Putamen (tissue), 1 donor: ENCODE results near the gene NRIP1.
"Not testable (repeated sequence)": the region's sequence is repeated elsewhere in the genome, so short reads cannot be mapped to it uniquely, and the experiment has no call there.

Source experiments
- DNase-seq: peaks from one replicate; pipeline ENCODE4 v3.0.0-alpha.2; 2016; ENCODE audit warnings: low spot score

Gene NRIP1

DNA sequence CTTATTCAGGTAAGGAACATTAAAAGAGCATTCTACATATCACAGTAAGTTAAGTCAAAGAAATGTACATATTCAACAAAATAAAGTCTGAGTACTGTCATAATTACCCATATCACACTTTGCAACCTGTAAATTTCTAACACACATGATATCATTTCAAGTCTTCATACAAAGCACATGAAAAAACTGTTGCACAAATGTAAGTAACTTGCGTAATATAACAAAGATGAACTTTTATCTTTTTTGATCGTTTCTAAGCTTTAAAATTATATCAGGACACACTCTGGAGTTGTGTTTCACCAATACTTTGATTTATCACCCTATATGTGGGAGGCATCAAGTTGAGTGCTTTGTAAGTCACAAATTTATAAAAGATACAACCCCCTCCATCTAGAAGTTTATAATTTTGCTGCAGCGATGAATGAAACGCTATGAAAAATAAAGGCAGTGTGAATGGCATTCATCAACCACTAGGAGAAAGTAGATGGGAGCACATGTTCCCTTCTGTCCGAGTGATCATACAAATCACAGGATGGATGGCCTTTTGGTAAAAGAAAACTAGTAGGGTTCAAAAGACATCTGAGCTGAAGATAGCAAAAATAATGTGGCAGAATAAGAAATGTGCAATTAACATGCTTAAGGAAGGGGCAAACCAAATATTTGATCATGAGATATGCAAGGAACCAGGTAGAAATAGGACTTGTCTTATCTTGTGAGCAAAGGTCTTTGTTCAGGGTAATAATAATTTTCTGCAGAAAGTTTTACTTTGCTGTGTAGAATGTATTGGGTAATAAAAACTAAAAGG is 27.5 kb downstream of the NRIP1 start:
- DNase-seq: no peak

DNA sequence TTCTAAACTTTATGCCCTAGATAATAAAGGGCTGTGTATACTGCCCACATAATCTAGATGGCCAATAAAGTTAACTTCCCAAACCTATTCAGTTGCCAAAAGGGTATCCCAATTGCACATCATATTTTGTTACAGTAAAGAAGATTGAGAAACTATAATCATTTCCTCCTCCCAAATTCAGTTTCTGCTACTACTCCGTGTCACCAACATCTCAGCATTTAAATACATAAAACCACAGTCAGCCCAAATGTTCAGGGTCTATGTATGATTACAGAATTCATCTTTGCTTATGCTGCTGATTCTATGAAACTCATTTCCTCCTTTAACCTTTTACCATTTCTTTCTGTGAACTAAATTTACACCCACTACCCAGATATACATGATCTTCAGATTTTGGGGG is 28.6 kb downstream of the NRIP1 start:
- DNase-seq: no peak

DNA sequence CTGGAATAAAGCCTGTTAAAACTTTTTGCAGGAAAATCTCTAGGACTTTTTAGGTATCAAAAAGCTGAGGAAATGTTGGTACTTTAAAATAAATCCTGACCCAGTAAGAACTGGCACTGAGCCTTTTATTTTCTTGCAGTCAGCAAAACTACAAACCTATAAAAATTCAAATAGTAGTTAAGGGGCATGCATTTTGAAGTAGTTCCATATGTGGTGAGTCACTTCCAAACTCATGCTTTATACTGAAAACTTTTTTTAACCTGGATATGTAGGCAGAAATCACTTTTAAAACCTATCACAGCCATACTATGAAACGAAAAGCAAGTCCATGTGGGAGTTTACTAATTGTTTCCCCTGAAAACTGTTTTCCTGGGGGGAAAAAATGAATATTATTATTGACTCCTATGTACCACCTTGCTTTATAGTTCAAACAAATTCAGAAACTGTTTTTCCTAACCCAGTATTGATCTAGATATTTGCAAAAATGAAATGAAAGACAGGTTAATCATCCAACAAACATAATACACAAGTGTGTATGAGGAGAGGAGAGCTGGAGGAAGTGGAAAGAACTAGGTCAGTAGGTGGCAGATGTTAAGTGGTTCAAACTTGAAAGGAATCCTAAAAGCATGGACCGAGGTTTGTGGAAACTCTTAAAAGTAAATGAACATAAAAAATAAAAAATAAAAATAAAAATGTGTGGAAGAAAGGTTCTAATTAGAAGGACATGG is 30.5 kb downstream of the NRIP1 start:
- no peak for DNase-seq

DNA sequence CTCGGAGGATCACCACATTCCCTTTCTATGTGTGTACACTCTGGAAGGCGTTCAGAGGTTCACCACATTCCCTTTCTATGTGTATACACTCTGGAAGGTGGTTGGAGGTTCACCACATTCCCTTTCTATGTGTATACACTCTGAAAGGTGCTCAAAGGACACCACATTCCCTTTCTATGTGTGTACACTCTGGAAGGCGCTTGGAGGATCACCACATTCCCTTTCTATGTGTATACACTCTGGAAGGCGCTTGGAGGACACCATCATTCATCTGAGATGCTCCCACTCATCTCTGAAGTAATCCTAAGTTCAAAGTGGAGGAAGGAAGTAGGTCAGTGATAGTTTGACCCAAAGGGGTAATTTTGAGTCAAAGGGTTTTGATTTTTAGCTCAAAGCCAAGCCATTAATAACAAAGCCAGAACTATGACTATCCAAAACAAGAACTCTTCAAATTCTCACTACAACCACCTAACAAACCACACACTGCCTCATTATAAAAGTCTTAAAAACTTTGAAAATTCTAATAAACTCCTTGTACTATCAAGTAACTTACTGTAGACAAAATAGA is 32.9 kb downstream of the NRIP1 start:
- DNase-seq: no peak

DNA sequence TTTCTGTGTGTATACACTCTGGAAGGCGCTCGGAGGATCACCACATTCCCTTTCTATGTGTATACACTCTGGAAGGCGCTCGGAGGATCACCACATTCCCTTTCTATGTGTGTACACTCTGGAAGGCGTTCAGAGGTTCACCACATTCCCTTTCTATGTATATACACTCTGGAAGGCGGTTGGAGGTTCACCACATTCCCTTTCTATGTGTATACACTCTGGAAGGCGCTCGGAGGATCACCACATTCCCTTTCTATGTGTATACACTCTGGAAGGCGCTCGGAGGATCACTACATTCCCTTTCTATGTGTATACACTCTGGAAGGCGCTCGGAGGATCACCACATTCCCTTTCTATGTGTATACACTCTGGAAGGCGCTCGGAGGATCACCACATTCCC is 33.4 kb downstream of the NRIP1 start:
- DNase-seq: not testable (repeated sequence)

DNA sequence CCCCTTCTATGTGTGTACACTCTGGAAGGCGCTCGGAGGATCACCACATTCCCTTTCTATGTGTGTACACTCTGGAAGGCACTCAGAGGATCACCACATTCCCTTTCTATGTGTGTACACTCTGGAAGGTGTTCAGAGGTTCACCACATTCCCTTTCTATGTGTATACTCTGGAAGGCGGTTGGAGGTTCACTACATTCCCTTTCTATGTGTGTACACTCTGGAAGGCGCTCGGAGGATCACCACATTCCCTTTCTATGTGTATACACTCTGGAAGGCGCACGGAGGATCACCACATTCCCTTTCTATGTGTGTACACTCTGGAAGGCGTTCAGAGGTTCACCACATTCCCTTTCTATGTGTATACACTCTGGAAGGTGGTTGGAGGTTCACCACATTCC is 33.9 kb downstream of the NRIP1 start:
- not testable (repeated sequence) for DNase-seq

DNA sequence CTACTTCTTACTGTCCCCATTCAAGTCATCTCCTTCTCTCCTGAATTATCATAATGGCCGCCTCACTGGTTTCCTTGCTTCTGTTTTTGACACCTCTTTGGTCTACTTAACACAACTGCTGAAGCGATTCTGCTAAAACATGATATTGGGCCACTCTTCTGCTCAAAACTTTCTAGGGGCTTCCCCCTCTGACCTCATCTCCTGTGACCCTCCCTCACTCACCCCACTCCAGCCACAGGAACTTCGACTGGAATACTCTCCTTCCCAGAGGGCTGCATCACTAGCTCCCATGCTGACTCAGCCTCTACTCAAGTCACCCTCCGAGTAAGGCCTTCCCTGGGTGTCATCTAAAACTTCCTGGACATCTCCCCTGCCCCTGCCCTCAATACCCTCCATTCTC is 35.7 kb downstream of the NRIP1 start:
- DNase-seq: no peak

DNA sequence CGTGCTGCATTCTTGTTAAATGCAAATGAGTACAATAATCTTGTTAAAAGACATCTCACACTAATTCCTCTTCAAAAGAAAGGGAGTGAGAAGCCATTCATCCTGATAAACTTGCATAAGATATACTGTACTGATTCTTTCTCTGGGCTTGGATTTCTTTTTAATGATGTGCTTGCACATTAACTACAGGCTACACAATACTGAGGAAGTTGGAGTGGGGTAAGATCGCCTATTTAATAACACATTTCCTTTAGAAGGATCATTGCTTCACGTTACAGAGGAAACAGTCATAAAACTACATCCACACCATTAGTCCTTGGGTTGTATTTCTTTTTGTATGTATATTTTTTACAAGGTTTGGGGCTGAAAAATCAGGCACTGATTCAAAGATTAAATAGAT is 36.6 kb downstream of the NRIP1 start:
- no peak for DNase-seq

DNA sequence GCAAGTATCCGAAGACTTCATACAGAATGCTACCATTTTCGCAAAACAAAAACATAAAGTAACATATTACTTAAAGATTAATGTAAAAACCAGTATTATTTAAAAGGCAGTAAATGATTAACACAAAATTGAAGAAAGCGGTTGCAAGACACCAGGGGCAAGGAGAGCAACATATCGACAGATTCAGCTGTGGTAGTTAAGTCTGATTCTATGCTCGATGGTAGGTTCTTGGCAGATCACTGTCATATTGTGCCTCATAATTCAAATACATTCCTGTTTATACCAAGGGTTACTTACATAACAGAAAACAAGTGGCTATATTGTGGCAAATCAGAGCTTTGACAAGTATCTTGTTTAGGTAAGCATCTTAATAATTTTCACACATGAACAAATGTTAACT is 37.7 kb downstream of the NRIP1 start:
- DNase-seq: no peak

DNA sequence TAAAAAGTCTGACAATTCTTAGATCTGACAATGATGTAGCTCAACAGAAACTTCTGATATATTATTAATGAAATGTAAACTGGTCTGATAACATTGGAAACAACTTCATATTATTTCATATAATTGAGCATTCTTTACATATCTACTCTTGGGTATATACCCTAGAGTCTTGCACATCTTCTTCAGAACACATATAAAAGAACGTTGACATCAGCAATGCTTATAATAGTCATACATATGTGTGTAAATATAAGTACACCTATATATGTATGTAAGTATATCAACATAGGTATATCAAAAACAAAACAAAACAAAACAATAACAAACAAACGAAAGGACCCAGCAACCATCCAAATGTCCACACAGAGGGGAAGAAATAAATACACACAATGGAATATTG is 38.4 kb downstream of the NRIP1 start:
- no peak for DNase-seq

DNA sequence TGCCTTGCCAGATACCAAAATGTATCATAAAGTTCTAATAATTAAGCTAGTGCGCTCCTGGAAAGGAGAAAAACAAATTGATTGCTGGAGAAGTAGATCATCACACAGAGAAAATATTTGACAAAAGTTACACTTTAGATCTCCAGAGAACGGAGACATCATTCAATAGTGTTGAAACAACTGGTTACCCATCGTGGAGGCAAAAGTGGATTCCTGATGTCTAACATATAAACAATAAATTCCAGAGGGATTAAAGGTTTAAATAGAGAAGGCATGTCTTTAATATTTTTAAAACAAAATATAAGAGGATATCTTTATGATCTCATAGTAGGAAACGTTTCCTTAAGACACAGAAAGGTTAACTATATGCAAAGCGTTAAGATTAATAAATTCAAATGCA is 41.0 kb downstream of the NRIP1 start:
- DNase-seq: no peak

DNA sequence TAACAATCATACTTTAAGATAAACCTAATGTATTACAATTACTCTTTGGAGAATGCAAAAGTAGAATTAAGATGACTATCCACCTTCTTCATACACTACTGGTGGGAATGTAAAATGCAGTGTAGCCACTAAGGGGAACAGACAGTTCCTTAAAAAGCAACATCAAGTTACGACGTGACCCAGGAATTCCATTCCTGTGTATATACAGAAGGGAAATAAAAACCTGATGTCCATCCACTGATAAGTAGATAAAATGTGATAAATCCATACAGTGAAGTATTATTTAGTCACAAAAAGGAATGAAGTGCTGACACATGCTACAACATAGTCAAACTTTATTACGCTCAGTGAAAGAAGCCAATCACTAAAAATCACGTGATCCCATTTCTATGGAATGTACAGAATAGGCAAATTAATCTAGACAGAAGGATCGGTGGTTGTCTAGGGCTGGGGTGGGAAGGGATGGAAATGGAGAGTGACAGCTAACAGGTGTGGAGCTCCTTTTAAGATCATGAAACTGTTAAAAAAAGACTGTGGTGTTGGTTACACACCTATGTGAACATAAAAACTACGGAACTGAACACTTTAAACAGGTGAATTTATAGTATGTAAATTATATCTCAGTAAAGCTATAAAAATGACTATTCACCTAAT is 42.1 kb downstream of the NRIP1 start:
- DNase-seq: no peak

DNA sequence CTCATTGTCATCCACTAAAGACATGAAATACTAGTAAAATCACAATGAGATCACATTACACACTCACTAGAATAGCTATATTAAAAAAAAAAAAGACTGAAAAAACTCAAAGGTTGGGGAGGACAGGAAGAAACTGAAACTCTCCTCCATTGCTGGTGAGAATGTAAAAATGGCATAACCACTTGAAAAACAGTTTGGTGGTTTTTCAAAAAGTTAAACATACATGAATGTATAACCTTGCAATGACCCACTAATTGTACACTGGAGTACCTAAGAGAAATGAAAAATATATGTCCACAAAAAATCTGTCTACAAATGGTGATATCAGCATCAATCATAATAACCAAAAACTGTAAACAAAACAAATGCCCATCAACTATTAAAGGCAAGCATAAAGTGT is 44.0 kb downstream of the NRIP1 start:
- no peak for DNase-seq

DNA sequence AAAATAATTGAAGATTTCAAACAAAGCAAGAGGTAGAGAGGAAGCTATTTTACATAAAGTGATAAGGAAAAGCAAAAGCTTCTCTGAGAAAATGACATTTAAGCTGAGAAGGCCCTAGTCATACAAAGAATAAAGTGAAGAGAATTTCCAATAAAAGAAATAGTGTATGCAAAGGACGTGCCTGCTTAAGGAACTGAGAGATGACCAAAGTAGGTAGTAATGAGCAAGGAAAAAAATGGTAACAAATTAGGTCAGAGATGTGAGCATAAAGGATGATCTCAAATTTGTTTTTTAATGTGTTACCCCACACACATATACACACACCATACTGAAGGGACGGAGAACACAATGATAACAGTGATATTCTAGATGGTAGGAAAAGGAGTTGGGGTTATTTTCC is 46.4 kb downstream of the NRIP1 start:
- DNase-seq: no peak

DNA sequence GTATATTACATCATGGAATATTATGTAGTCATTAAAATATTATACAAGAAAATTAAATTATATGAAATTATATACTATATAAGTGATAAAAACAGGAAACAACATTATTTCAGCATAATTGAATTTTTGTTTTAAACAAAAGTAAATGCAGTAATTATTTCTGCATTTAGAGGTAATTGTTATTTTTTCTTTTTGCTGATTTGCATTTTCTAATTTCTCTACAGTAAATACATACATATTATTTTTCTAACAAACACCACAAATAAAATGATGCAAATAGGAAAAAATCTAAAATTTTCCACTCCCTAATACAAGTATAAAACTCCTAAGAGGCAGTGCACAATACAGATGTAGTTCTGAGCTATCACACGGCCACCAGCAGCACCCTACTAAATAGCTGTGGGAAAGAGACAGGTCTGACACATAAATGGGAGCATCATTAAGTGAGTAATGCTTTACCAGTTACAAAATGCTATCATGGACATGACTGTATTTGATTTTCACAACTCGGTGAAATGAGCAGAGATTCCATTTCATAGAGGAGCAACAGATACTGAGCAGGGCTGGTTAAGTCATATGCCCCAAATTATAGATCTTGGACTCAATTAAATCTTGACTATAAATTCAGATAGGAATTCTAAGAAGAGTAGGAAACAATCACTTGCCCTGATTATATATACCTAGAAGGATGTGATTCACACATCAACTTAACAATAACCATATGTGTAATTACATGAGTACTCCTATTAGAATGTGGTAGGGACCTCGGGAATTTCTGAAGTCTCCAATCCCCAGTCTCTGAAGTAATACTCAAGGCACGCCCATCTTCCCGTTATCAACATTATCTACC is 49.0 kb downstream of the NRIP1 start:
- DNase-seq: no peak

DNA sequence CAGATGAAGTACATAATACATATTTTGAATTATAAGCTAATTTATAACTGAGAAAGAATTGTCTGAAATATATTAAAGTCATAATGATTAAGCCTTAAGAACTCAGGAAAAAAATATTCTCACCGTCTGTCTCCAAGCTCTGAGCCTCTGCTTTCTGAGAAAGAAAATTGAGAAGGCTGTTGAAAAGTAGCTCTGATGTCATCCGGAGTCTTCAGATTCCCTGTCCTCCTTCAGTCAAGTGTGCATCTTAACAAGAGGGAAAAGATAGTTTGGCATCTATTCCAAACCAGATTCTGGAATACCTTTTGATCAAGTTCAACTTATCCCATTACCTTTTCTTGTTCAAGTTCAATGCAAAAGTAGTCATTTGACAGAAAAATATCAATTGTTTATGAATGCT is 50.6 kb downstream of the NRIP1 start:
- no peak for DNase-seq

DNA sequence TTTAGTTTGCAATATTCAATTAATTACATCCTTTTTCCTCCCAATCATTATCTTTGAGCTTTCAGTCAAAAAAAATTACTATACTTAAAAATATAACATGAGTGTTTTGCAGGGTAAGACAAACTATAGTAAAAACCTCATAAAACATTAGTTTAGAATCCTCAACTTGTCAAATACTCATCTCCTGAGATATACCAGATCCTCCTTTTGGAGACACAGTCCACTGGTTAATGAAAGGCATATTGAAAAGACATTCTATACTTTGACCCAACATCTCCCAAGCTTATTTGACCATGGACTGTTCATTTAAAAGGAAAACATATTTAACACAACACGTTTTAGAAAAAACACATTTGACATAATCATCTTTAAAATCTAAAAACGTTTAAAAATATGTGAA is 52.8 kb downstream of the NRIP1 start:
- no peak for DNase-seq

DNA sequence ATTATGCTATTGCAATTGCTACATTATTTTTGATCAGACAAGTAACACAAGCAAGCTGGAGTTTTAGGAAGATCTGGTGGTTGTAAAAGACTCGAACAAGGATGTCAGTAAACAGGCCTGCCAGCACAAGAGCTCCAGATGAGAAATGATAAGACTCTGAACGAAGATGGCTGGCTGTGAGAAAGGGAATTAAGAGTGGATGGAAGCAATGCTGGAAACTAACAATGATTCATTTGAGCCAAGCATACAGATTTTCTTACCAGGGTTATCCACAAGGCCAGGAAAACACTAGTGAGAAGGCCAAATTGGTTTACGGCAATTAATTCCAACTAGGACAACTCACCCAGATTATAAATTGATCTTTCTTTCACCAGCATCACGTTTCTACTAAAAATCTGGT is 54.2 kb downstream of the NRIP1 start:
- DNase-seq: no peak

DNA sequence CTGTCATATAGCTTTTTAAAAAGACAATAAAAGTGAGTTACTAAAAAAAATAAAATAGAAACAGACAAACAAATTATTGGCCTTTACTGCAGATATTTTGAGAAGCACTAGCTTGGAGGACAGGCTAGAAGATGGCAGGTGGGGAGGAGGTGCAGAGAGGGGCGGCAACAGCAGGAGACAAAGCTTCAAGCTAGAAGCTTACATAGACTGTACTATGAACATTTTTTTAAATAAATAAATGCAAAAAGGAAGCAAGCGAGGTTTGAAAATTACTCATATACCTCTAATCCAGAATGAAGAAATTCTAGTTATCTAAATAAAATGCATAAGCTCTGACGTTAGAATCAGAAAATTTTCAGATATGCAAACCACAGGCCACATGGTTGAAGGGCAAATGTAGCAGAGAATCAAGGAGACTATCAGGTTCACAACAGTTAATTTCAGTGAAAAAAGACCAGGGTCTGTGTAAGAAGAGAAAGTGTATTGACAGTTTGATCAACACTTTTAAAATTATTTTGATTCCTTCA is 54.9 kb downstream of the NRIP1 start:
- no peak for DNase-seq

DNA sequence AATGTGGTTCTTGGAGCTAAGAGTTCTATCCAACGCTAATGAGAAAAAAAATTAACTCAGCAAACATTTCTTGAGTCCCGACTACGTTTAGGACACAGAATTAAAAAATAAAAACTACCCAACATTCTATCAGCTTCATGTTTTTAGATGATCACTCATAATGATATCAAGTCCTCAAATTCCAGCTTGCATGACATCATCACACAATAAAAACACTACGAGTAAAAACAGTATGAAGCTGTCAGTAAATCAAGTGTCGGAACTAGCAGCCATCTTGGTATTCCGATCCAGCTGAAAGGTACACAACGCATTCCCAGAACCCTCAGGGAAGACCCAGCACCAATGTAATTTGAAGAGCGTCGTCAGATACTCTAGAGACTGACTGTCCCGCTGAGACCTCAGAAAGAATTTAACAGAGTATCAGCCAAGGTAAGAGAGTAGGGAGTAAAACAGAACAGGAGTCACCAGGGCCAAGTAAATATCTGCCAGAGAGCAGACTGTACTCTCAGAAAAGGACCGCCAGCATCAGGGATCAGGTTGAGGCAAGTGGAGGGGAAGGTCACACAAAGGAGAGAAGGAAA is 57.0 kb downstream of the NRIP1 start:
- DNase-seq: no peak

DNA sequence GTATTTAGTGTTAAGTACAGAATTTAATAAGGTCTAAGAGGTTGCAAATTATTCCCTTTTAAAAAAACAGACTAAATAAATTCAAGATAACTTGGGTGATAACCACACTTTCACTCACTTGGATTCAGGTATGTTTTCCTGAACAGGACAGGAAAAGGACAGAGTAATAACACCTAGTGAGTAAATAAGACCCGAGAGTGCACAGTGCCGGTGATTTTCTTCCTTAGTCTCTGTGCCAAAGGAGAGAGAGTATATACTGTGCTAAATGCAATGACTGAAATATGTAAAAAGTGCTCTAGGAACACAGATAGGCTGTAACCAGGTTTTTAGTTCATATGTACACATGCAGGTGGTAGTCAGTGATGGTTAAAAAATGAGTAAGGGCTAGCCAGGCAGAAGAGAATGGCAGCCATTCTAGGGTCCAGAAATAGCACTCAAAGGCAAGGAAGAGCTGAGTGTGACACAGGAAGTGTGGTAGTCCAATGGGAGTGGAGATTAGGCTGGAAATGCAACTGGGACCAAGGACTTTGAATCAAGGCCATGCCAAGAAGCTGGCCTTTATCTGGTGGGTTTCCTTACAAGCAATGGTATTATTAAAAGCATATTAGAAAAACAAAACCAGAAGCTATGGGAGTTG is 58.1 kb downstream of the NRIP1 start:
- DNase-seq: no peak
